Common myeloid progenitor, CD34-positive (primary cell): ENCODE data around the gene STIMATE.

Experiments
- CTCF ChIA-PET: fragments of 350-600 bp; sonication (Branson Sonifier 250); formaldehyde crosslinking; loops from one replicate; lab custom pipeline; 2021; ENCODE audit warnings: antibody characterized with exemption; lab: Charles Lee
- POLR2A ChIA-PET: fragments of 350-600 bp; sonication (Branson Sonifier 250); formaldehyde crosslinking; loops from one replicate; lab custom pipeline; 2021; ENCODE audit warnings: antibody characterized with exemption; lab: Charles Lee
- DNase-seq, 3 donors: peaks; one replicate each; pipeline versions ENCODE4 v3.0.0 to v3.0.0-alpha.2; 2013
- H3K27ac ChIP-seq, 2 experiments: 1 replicate in 1 of 2; 2 replicates in 1 of 2; pipeline ENCODE4 v1.7.0; 2013; ENCODE audit warnings: inconsistent platforms in 2 of 2, low read length in 2 of 2, mild to moderate bottlenecking in 2 of 2, low read depth in 1 of 2, moderate library complexity in 1 of 2; ENCODE audit not compliant: severe bottlenecking in 2 of 2, insufficient read depth in 1 of 2, poor library complexity in 1 of 2
- H3K27me3 ChIP-seq, 5 experiments: replicated peaks in 2 of 5; 1 replicate in 3 of 5; 2 replicates in 2 of 5; pipeline versions ENCODE4 v1.6.1 to v1.7.0; 2013; ENCODE audit warnings: low read length in 4 of 5, mild to moderate bottlenecking in 2 of 5, moderate library complexity in 2 of 5, inconsistent platforms in 1 of 5; ENCODE audit not compliant: insufficient read depth in 5 of 5, control insufficient read depth in 4 of 5
- H3K36me3 ChIP-seq, 4 experiments: 1 replicate in 2 of 4; 2 replicates in 2 of 4; pipeline versions ENCODE4 v1.6.1 to v1.7.0; 2013; ENCODE audit warnings: low read length in 3 of 4, control low read depth in 1 of 4, mild to moderate bottlenecking in 1 of 4; ENCODE audit not compliant: control insufficient read depth in 4 of 4, insufficient read depth in 4 of 4
- H3K4me1 ChIP-seq, 4 experiments: 1 replicate in 3 of 4; 2 replicates in 1 of 4; pipeline versions ENCODE4 v1.6.1 to v1.7.1; 2013; ENCODE audit warnings: low read length in 3 of 4, mild to moderate bottlenecking in 3 of 4, control low read depth in 1 of 4, inconsistent platforms in 1 of 4, moderate library complexity in 1 of 4; ENCODE audit not compliant: control insufficient read depth in 4 of 4, insufficient read depth in 4 of 4; ENCODE audit errors: control extremely low read depth in 1 of 4
- H3K4me3 ChIP-seq, 7 experiments: 1 replicate in 4 of 7; 2 replicates in 3 of 7; pipeline versions ENCODE4 v1.5.1 to v1.7.0; 2013; ENCODE audit warnings: mild to moderate bottlenecking in 7 of 7, low read length in 6 of 7, moderate library complexity in 6 of 7, inconsistent platforms in 2 of 7, low read depth in 2 of 7, control low read depth in 1 of 7; ENCODE audit not compliant: insufficient read depth in 4 of 7, control insufficient read depth in 1 of 7; ENCODE audit errors: extremely low read depth in 1 of 7
- H3K9me3 ChIP-seq, 5 experiments: 1 replicate in 4 of 5; 2 replicates in 1 of 5; pipeline versions ENCODE4 v1.6.1 to v1.7.1; 2013; ENCODE audit warnings: low read length in 4 of 5, mild to moderate bottlenecking in 2 of 5, inconsistent platforms in 1 of 5, low read depth in 1 of 5, moderate library complexity in 1 of 5; ENCODE audit not compliant: control insufficient read depth in 4 of 5, insufficient read depth in 2 of 5; ENCODE audit errors: control extremely low read depth in 1 of 5
- WGBS: methylation state at CpG from one replicate; pipeline ENCODE4 v1.1.5; 2013; ENCODE audit not compliant: insufficient coverage; 5-methylcytosine and 5-hydroxymethylcytosine counted together

The STIMATE gene

GRCh38 chr3:52829906-52830463 lies 67.4 kb downstream of the STIMATE start:
- Histone ChIP-seq H3K4me1 (peaks cover 0 to 3% (median 0%) of the 10 kb centered on the region in 4 experiments), H3K27ac (no peak overlapping the region), H3K4me3 (no peak overlapping the region), H3K9me3 (no peaks in the 10 kb centered on the region), H3K36me3 (peaks cover 0 to 3% (median 0%) of the 10 kb centered on the region in 4 experiments), H3K27me3 (no peaks in the 10 kb centered on the region)
- ChIA-PET POLR2A (no interaction called here), CTCF (interaction anchor here (1.0 to 1.8 kb wide), 2 partner anchors 9 to 15 kb away, joined by 3 to 6 read pairs; no protein-coding TSS in a partner anchor)
- WGBS, result 93% methylated on average over 8 of the region's 10 CpGs
- DNase-seq, result no peak

- no peak overlapping the region for H3K4me3 ChIP-seq
- WGBS, result 100% methylated on average over 2 of the region's 3 CpGs
- H3K9me3 ChIP-seq, result no peaks in the 10 kb centered on the region
- H3K27ac ChIP-seq, result no peak overlapping the region
- CTCF ChIA-PET, result interaction anchor here (0.8 to 1.8 kb wide), 4 partner anchors 8 to 27 kb away, joined by 3 to 6 read pairs (median 3); no protein-coding TSS in a partner anchor
- H3K27me3 ChIP-seq, result no peaks in the 10 kb centered on the region
- no peak for DNase-seq
- H3K4me1 ChIP-seq, result peaks cover 0 to 3% (median 0%) of the 10 kb centered on the region in 4 experiments
- H3K36me3 ChIP-seq, result no peaks in the 10 kb centered on the region
- POLR2A ChIA-PET, result no interaction called here
These were observed 67.9 kb downstream of the STIMATE start for GRCh38 chr3:52829482-52829881.

DNA sequence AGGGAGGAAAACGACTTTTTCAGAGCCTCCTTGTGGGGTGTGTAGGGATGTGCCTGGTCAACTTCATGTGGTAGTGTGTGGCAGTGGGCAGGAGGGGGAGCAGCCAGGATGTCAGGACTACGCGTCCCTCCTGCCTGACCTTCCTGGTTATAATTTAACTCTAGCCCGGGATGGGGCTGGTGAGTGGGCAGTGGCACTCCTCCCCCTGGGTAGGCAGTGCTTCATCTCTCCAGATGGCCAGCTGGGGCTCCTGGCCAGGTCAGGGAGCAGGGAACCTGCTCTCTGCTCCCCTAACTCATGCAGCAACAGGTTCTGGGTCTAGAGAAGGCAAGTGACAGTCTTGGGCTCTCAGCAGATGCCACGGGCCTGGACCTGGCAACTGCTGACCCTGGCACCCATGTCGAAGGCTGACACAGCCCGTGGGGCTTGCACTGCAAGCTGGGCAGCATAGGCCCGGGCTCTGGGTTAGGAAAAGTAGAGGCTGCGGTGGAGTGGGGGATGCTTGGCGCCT lies 69.4 kb downstream of the STIMATE start:
- POLR2A ChIA-PET, result no interaction called here
- Histone ChIP-seq H3K4me3 (no peak overlapping the region), H3K27me3 (no peaks in the 10 kb centered on the region), H3K4me1 (peaks cover 0 to 3% (median 0%) of the 10 kb centered on the region in 4 experiments), H3K36me3 (peaks cover 0 to 6% (median under 1%) of the 10 kb centered on the region in 4 experiments), H3K9me3 (no peaks in the 10 kb centered on the region), H3K27ac (no peak overlapping the region)
- CTCF ChIA-PET, result interaction anchor here (0.8 to 1.8 kb wide), 2 partner anchors 17 to 52 kb away, joined by 3 to 6 read pairs; no protein-coding TSS in a partner anchor
- 94% methylated on average over 7 of the region's 10 CpGs for WGBS
- DNase-seq, result no peak

- Histone ChIP-seq H3K36me3 (peaks cover 0 to 6% (median under 1%) of the 10 kb centered on the region in 4 experiments), H3K9me3 (no peaks in the 10 kb centered on the region), H3K27me3 (no peaks in the 10 kb centered on the region), H3K4me1 (peaks cover 0 to 3% (median 0%) of the 10 kb centered on the region in 4 experiments), H3K27ac (no peak overlapping the region), H3K4me3 (no peak overlapping the region)
- WGBS, result 86% methylated on average over 5 of the region's 9 CpGs
- no peak for DNase-seq
- ChIA-PET CTCF (interaction anchor here (0.8 kb wide), 1 partner anchor 51 kb away, joined by 3 read pairs; no protein-coding TSS in a partner anchor), POLR2A (no interaction called here)
These were observed 69.9 kb downstream of the STIMATE start for GRCh38 chr3:52827441-52827840.

GRCh38 chr3:52824037-52824436 lies 73.3 kb downstream of the STIMATE start:
- POLR2A ChIA-PET, result no interaction called here
- Histone ChIP-seq H3K27me3 (no peaks in the 10 kb centered on the region), H3K4me1 (no peaks in the 10 kb centered on the region), H3K27ac (no peak overlapping the region), H3K36me3 (peaks cover 0 to 6% (median under 1%) of the 10 kb centered on the region in 4 experiments), H3K4me3 (no peak overlapping the region), H3K9me3 (no peaks in the 10 kb centered on the region)
- CTCF ChIA-PET, result no interaction called here
- DNase-seq, result no peak
- WGBS, result 94% methylated on average over 10 of the region's 10 CpGs

DNA sequence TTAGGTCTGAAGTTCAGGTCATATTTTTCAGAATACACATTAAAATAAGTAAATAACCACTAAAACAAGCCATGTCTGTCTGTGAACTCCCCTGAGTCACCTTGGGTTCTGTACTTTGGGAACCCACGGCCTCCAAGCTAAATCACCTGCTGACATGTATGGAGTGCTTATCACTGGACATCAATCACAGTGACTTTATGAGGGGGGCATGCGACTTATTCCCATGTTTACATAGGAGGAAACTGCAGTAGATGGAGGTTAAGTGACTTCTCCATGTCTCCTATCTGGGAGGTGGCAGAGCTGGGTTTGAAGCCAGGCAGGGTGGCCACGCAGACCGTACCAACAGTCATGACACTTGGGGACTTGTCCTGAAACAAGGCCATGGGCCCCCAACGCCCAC lies 75.0 kb downstream of the STIMATE start:
- Histone ChIP-seq H3K9me3 (no peaks in the 10 kb centered on the region), H3K4me3 (no peak overlapping the region), H3K4me1 (no peaks in the 10 kb centered on the region), H3K27ac (no peak overlapping the region), H3K27me3 (no peaks in the 10 kb centered on the region), H3K36me3 (peaks cover 0 to 6% (median under 1%) of the 10 kb centered on the region in 4 experiments)
- DNase-seq, result no peak
- CTCF ChIA-PET, result interaction anchor here (0.5 to 2.3 kb wide), 8 partner anchors 8 to 114 kb away, joined by 3 to 12 read pairs (median 3); no protein-coding TSS in a partner anchor
- POLR2A ChIA-PET, result no interaction called here
- 91% methylated on average over 5 of the region's 5 CpGs for WGBS

DNA sequence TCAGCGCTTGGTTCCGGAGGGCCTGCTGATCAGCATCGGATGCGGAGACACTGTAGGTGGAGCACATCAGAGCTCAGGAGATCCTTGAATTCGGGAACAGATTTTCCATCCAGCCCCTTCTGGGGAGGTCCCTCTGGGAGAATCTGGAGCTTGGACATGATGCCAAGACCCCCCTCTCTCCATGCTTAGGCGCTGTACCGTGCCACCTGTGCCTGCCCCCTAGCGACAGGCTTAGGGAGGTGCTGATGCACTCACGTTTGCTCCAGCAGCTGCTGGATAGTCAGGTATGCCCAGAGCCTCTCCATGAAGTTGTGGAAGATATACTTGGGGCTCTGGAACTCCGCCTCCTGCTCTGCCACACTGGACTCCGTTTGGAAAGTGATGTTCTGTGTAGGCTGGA lies 76.6 kb downstream of the STIMATE start:
- WGBS, result 74% methylated on average over 9 of the region's 11 CpGs
- Histone ChIP-seq H3K27ac (no peak overlapping the region), H3K4me1 (no peaks in the 10 kb centered on the region), H3K4me3 (no peak overlapping the region), H3K36me3 (peaks cover 0 to 6% (median under 1%) of the 10 kb centered on the region in 4 experiments), H3K27me3 (no peaks in the 10 kb centered on the region), H3K9me3 (no peaks in the 10 kb centered on the region)
- peak in 2 of 3 donors; percentile 28 to 35 for DNase-seq
- CTCF ChIA-PET, result interaction anchor here (0.6 to 3.0 kb wide), 16 partner anchors 9 to 112 kb away, joined by 3 to 17 read pairs (median 4); partner anchors contain the start of gene NEK4
- POLR2A ChIA-PET, result no interaction called here
